C4-2B (cell line): ENCODE results near the gene INMT.

Source experiments
- ZFX ChIP-seq: fragments of 450-650 bp; IDR thresholded peaks from 2 replicates; pipeline ENCODE4 v1.6.1; 2017
- TF ChIP-seq, protein P1 (sequence below): fragments of 450-650 bp; conservative IDR thresholded peaks from 2 replicates; pipeline ENCODE4 v1.5.1; 2017; ENCODE audit warnings: mild to moderate bottlenecking

DNA sequence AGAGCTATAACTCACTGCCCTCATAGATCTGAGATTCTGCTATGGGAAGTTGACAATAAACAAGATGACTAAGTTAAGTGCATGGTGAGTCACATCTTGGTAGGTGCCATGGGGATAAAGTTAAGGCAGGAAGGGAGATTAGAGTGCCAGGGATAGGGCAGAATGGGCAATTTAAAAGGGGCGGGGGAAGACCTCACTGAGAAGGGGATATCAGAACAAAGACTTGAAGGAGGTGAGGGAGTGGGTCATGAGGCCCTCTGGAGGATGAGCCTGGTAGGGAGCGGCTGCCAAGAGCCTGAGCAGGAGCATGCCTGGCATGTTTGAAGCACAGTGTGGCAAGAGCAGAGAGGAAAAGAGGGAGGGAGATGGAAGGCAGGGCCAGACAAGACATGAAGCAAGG is 34.8 kb upstream of the INMT start:
- no peak for TF ChIP-seq ZFX
- TF ChIP-seq, protein P1, sequence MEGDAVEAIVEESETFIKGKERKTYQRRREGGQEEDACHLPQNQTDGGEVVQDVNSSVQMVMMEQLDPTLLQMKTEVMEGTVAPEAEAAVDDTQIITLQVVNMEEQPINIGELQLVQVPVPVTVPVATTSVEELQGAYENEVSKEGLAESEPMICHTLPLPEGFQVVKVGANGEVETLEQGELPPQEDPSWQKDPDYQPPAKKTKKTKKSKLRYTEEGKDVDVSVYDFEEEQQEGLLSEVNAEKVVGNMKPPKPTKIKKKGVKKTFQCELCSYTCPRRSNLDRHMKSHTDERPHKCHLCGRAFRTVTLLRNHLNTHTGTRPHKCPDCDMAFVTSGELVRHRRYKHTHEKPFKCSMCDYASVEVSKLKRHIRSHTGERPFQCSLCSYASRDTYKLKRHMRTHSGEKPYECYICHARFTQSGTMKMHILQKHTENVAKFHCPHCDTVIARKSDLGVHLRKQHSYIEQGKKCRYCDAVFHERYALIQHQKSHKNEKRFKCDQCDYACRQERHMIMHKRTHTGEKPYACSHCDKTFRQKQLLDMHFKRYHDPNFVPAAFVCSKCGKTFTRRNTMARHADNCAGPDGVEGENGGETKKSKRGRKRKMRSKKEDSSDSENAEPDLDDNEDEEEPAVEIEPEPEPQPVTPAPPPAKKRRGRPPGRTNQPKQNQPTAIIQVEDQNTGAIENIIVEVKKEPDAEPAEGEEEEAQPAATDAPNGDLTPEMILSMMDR, result no peak
